HG03064 (cell line): ENCODE measurements around the gene NPIPB9.
A peak's percentile ranks its signal among the peaks of the same experiment; 100 is the strongest.
"Not testable (repeated sequence)": the region's sequence is repeated elsewhere in the genome, so short reads cannot be mapped to it uniquely, and the experiment has no call there.

Experiments
- ATAC-seq: cut with Tn5 transposase; IDR thresholded peaks from one replicate; pipeline ENCODE4 v1.9.1; 2021; ENCODE audit warnings: low read depth; ENCODE audit not compliant: unreplicated experiment

NPIPB9 gene

GRCh38 chr16:28751487-28751886 lies at the start of gene NPIPB9:
NPIPB9 (plus strand) TSS chr16:28751787.
- ATAC-seq, result not testable (repeated sequence)

DNA sequence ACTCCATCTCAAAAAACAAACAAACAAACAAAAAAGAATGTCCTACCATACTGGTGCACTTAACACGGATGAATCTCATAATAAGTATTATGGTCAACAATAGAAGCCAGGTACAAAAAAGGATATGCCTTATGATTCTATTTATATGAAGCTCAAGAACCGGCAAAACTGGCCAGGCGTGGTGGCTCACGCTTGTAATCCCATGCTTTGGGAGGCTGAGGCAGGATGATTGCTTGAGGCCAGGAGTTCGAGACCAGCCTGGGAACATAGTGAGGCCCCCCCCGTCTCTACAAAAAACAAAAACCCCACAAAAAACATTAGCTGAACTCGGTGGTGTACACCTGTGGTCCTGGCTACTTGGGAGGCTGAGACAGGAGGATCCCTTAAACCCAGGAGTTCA lies 47.3 kb upstream of the NPIPB9 start:
- not testable (repeated sequence) for ATAC-seq

DNA sequence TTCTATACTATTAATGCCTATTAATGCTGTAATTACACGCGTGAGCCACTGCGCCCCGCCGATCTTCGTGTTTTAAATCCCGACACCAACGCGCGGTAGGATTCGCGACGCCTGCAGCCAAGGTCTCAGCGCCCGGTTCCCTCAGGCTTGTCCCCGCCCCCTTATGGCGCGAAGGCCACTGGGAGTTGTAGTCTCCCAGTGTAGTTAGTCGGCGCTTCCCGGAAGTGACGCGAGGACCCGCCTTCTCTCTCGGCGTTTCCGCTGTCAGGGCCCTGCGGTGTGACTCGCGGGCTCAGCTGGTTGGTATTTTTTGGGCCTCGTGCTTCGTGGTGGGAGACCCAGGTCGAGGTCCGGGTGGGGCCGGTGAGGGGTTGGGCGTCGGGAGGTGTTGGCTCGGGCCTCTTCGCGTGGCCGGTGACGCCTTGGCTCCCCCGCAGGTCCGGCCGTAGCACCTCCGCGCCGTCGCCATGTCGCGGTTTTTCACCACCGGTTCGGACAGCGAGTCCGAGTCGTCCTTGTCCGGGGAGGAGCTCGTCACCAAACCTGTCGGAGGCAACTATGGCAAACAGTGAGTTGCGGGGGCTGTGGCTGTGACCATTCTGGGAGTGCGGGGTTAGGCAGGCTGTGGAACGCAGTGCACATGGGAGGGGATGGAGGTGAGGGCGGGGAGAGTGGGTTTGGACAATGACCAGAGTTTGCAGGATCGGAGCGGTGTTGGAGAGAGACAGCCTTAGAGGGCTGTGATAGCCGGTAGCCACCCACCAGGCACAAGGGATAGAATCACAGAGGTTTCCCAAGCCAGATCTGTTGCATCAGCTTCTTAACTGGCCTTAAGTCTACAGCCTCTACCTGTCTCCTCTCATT lies 40.1 kb upstream of the NPIPB9 start, which contains the start of gene EIF3C:
EIF3C (plus strand) TSS at position 245 of the 864 bp plus-strand sequence; CDS start at position 468, 223 bp downstream.
- ATAC-seq, result peak; percentile 98

- not testable (repeated sequence) for ATAC-seq
Measured at GRCh38 chr16:28722852-28723650, 28.5 kb upstream of the NPIPB9 start.

- not testable (repeated sequence) for ATAC-seq
Measured at GRCh38 chr16:28731253-28731652, 20.3 kb upstream of the NPIPB9 start.

DNA sequence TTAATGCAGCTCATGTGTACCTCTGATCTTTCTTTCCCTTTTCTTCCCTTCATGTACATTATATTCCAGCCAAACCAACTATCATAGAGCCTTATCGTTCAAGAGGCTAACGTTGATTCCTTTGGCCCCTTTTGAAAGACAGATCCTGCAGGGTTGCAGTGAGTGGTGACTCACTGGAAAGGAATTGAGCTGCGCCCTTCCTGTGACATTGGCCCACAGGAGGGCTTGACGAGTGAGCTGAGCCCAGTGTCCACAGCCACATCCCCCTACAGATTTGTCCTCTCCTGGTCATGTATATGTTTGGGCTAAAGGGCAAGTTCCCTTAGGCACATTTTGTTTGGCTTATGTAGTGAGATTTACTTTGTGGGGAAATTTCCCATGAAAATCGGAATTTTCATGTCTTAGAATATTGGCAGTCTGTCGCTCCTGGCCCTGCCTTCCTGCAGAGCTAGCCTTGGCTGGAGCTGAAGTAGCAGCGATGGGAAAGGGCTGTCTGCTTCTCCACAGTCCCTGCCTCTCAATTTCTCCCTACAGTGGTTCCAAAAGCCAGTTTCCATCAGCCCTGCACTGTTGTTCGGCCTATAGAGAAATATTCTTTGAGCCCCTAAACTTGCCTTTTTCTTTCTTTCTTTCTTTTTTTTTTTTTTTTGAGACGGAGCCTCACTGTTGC lies 19.0 kb upstream of the NPIPB9 start:
- ATAC-seq, result not testable (repeated sequence)

DNA sequence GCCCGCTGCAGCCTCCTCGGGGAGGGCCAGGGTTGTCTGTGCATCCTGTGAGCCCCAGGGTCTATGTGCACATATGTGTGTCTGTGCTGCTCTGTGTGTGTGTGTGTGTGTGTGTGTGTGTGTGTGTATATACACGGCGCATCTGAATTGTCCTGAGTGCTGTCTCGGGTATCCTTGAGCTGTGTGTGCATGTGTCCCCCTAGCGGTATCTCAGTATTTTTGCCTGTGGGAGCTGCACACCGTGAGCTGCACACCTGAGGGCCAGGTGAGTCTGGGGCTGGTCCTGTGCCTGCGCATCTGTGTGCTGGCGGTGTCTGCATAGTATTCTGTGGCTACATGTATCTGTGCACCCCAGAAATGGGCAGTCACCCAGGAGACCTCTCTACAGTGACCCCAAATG lies 11.8 kb upstream of the NPIPB9 start:
- ATAC-seq, result not testable (repeated sequence)

- not testable (repeated sequence) for ATAC-seq
Measured at GRCh38 chr16:28740631-28741030, 11.0 kb upstream of the NPIPB9 start.

GRCh38 chr16:28741295-28741694 lies 10.3 kb upstream of the NPIPB9 start:
- not testable (repeated sequence) for ATAC-seq

GRCh38 chr16:28746618-28747350 lies 4.8 kb upstream of the NPIPB9 start:
- not testable (repeated sequence) for ATAC-seq

GRCh38 chr16:28749997-28750465 lies 1.6 kb upstream of the NPIPB9 start:
- ATAC-seq, result peak; percentile 96

DNA sequence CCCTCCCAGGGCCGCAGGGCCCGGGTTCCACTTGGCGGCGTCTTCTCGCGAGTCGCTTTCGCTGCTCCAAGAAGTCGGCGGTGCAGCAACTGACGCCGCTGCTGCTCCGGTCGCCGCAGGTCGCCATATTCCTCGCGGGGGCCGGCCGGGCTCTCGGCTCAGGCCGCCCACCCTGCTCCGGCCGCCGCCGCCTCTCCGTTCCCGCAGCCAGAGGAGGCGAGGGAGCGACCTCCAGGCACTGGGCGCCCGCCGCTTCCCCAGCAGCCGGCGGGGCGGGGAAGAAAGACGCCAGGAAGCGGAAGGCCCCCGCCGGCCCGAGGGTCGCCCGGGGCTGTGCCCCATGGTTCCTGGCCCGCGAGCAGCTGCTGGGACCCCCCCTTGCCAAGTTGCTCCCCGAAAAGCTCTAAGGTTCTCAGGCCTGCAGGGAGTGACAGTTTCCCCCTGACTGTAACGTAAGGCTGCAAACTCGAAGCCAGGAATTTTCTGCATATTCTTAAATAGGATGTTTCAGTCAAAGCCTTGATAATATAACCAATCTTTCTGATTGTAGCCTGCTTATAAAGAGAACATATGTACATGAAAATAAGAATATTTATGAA lies 1.0 kb upstream of the NPIPB9 start:
- peak; percentile 15 for ATAC-seq

DNA sequence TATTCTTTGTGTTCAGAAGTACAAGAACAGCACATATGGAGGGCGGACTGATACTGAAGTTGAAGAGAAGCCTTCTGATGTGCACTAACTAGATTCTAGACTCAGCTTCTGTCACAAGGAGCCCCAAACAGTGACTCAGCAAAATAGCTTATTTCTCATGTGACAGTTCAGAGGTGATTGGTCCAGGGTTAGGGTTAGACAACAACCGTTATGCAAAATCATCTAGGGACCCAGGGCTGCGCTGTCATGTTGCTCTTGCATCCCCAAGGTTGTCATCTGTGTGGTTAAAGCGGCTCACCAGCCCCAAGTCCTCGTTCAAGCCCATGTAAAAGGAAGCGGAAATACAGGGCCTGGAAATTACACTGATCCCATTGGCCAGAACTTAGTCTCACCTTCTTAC lies 30.1 kb downstream of the NPIPB9 start:
- not testable (repeated sequence) for ATAC-seq

- not testable (repeated sequence) for ATAC-seq
Measured at GRCh38 chr16:28782357-28782756, 30.8 kb downstream of the NPIPB9 start.

GRCh38 chr16:28802235-28803019 lies 50.8 kb downstream of the NPIPB9 start:
- not testable (repeated sequence) for ATAC-seq

GRCh38 chr16:28807445-28808120 lies 56.0 kb downstream of the NPIPB9 start:
- not testable (repeated sequence) for ATAC-seq

GRCh38 chr16:28820016-28820415 lies 68.4 kb downstream of the NPIPB9 start:
- ATAC-seq, result no peak

- ATAC-seq, result not testable (repeated sequence)
Measured at GRCh38 chr16:28820546-28820945, 69.0 kb downstream of the NPIPB9 start.
